Measurements from ENCODE around the gene ART4.

Gene ART4

GRCh38 chr12:14810167-14810952, 33.0 kb downstream of the ART4 start:
- no peak for DNase-seq (ENCODE audit: low read depth in 2 of 2)

- DNase-seq (ENCODE audit: low read depth in 2 of 2) = no peak
These were observed 39.5 kb downstream of the ART4 start for GRCh38 chr12:14803830-14804160.

GRCh38 chr12:14803011-14803829, 40.1 kb downstream of the ART4 start, which contains the start of the genes C12orf60 and WBP11:
C12orf60 (plus strand) TSS chr12:14803670; CDS start chr12:14822936, 19,266 bp downstream.
WBP11 (minus strand) TSS chr12:14803478; CDS start chr12:14801383, 2,095 bp downstream.
- DNase-seq (ENCODE audit: low read depth in 2 of 2) = peak; percentile 96 to 97

- no peak for DNase-seq (ENCODE audit: low read depth in 2 of 2)
These were observed 40.7 kb downstream of the ART4 start for GRCh38 chr12:14802721-14803010.

- no peak for DNase-seq (ENCODE audit: low read depth in 2 of 2)
These were observed 41.1 kb downstream of the ART4 start for GRCh38 chr12:14802247-14802646.

GRCh38 chr12:14795028-14795448, 48.3 kb downstream of the ART4 start:
- no peak for DNase-seq (ENCODE audit: low read depth in 2 of 2)

GRCh38 chr12:14785568-14785967, 57.8 kb downstream of the ART4 start:
- no peak for DNase-seq (ENCODE audit: low read depth in 2 of 2)

GRCh38 chr12:14784471-14784870, 58.9 kb downstream of the ART4 start:
- no peak for DNase-seq (ENCODE audit: low read depth in 2 of 2)

- no peak for DNase-seq (ENCODE audit: low read depth in 2 of 2)
These were observed 60.6 kb downstream of the ART4 start for GRCh38 chr12:14782756-14783155.

GRCh38 chr12:14781563-14781962, 61.8 kb downstream of the ART4 start:
- no peak for DNase-seq (ENCODE audit: low read depth in 2 of 2)

GRCh38 chr12:14780859-14781258, 62.5 kb downstream of the ART4 start:
- no peak for DNase-seq (ENCODE audit: low read depth in 2 of 2)

GRCh38 chr12:14779834-14780233, 63.5 kb downstream of the ART4 start:
- DNase-seq (ENCODE audit: low read depth in 2 of 2) = no peak

GRCh38 chr12:14777271-14777670, 66.1 kb downstream of the ART4 start:
- DNase-seq (ENCODE audit: low read depth in 2 of 2) = no peak

GRCh38 chr12:14776236-14776961, 66.9 kb downstream of the ART4 start:
- no peak for DNase-seq (ENCODE audit: low read depth in 2 of 2)

- DNase-seq (ENCODE audit: low read depth in 2 of 2) = peak; percentile 15 to 23
These were observed 67.7 kb downstream of the ART4 start for GRCh38 chr12:14775636-14775980.

All from fibroblast of skin of left biceps (primary cell).